ENCODE measurements around the gene CNOT10.
"Not testable (repeated sequence)": the region's sequence is repeated elsewhere in the genome, so short reads cannot be mapped to it uniquely, and the experiment has no call there.

CNOT10 gene, protein sequence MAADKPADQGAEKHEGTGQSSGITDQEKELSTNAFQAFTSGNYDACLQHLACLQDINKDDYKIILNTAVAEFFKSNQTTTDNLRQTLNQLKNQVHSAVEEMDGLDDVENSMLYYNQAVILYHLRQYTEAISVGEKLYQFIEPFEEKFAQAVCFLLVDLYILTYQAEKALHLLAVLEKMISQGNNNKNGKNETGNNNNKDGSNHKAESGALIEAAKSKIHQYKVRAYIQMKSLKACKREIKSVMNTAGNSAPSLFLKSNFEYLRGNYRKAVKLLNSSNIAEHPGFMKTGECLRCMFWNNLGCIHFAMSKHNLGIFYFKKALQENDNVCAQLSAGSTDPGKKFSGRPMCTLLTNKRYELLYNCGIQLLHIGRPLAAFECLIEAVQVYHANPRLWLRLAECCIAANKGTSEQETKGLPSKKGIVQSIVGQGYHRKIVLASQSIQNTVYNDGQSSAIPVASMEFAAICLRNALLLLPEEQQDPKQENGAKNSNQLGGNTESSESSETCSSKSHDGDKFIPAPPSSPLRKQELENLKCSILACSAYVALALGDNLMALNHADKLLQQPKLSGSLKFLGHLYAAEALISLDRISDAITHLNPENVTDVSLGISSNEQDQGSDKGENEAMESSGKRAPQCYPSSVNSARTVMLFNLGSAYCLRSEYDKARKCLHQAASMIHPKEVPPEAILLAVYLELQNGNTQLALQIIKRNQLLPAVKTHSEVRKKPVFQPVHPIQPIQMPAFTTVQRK

DNA sequence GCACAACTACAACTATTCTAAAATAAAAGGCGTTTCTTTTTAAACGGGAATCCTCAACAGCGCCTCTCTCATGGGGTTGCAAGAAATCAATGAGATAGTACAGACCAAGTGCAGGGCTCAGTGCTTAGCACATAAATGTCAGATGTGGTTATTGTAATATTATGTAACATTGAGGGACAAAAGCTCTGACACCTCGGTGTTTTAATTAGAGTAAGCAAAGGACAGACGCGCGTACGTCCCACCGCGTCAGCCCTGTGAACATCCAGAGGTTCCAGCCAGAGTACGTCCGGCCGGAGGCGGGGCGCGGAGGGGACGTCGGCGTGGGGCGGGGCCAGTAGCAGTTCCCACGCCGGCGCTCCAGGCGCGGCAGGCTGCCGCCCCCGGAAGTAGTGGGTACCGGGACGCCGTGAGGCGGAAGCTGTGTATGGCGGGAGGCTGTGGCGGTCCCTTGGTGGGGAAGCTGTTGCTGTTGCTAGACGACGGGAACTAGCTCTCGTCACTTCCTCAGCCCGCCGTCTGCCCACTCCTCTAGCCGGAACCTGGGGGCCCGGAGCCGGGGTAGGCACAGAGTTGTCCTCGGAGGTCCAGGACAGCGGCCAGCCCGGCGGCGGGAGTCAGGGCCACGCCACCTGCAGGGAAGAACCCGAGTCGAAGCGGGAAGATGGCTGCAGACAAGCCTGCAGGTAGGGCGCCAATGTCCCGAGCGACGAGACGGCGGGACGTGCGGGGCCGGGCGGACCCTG, at the start of gene CNOT10:
TSS of gene CNOT10 (plus strand) at position 389 of the 743 bp plus-strand sequence. CDS start at position 662, 273 bp downstream.
- peak; percentile 94 for DNase-seq (ENCODE audit: low read depth)

DNA sequence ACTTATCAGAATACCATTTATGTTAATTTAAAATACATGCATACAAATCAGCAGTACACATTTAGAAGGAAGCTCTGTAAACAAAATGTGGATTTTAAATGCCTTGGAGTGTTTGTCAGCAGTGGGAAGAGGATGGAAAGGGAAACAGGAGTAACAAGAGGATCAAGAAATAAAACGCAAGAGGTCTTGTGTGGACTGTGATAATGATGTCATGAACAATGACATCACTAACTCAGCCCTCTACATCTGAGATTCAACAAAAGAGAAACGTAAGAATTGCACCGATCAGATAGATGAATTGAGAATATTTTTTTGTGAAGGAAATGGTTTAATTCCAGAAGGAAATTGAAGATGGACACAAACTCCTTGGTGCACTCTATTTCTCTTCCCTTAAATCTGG, 44.0 kb upstream of the CNOT10 start:
- DNase-seq (ENCODE audit: low read depth), result no peak

DNA sequence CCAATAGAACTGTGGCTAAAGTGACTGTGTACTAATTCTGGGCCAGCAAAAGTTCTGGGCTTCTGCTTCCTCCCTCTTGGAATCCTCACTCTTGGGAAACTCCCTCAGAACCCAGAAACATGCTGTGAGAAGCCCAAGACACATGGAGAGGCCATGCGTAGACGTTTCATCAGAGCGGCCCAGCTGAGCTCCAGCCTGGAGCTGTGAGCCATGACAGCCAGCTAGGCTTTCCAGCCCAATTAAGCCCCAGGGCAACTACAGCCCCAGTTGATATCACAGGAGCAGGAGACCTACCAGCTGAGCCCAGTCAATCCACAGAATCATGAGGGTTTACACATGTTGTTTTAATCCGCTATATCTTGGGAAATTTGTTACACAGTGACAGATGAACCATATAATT, 43.6 kb upstream of the CNOT10 start:
- no peak for DNase-seq (ENCODE audit: low read depth)

DNA sequence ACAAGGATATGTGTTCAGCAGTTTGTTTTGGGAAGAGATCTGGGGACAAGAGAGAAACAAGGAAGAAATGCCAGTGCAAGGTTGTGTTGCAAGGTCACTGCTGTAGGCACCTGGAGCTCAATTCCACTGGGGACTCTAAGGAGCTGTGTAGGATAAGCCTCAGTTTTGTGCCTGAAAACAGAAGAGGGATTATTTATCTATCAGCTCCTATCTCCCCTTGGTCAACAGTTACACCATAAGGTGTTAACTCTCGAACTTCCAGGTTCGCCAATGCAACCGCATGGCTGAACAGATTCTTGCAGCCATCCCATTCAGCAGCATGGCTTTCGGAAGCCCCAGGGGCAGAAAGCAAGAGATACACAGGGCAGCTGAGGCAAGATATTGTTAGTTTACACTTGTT, 41.6 kb upstream of the CNOT10 start:
- no peak for DNase-seq (ENCODE audit: low read depth)

DNA sequence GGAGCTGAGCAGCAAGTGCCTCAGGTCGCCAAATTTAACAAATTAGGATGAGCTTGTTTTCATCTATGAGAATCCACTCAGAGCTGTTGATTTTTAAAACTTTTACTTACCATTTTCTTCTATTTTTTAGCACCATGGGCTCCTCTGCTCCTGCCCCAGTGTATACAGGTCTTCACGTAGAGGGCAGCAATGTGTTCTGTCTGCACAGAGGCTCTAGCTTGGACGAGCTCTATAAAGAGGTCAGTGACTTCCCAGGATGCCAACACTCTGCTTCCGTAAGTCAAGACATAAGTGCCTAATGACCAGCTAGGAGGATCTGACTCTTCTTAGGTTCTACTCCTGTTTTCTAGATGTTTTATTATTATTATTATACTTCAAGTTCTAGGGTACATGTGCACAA, 41.2 kb upstream of the CNOT10 start:
- DNase-seq (ENCODE audit: low read depth), result no peak

DNA sequence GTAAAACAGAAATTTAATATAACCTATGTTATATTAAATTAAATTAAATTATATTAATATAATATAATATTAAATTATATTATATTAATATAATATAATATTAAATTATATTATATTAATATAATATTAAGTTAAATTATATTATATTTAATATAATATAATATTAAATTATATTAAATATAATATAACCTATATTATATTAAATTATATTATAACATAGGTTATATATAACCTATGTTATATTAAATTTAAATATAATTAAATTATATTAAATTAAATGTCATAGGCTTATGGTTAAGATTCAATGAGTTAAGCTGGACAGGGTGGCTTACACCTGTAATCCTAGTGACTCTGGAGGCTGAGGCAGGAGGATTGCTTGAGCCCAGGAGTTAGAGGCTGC, 40.6 kb upstream of the CNOT10 start:
- DNase-seq (ENCODE audit: low read depth), result no peak

DNA sequence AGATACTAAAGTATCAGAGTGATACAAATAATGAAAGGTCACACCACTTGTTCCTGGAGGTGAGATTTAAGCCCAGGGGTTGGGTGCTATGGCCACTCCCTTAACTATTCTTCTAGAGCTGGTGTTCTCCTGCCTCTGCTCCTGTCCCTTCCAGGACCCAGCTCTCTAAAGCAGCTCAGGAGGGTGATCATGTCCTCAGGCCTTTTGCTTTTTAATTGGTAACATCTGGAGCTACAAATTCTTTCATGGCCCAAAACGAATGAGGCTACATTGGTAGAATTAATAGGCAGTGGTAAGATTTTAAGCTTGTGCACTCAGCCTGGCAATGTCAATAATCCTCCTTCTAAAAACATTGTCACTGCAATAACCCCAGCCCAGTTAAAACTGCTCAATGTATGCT, 38.2 kb upstream of the CNOT10 start:
- DNase-seq (ENCODE audit: low read depth), result no peak

DNA sequence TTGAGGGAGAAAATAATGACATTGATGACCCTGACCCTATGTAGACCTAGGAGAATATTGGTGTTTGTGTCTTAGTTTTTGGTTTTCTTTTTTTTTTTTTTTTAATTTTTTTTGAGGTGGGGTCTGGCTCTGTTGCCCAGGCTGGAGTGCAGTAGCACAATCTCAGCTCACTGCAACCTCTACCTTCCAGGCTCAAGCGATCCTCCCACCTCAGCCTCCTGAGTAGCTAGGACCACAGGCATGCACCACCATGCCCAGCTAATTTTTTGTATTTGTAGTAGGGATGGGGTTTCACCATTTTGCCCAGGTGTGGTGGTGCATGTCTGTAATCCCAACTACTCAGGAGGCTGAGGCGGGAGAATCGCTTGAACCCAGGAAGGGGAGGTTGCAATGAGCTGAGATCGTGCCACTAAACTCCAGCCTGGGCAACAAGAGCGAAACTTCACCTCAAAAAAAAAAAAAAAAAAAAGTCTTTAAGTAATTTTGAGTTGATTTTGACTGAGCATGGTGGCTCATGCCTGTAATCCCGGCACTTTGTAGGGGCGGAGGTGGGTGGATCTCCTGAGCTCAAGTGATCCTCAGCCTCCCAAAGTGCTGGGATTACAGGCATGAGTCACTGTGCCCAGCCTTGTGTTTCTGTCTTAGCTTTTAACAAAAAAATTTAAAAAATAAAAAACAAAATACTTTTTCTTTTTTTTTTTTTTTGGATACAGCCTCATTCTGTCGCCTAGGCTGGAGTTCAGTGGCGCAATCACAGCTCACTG, 32.5 kb upstream of the CNOT10 start:
- not testable (repeated sequence) for DNase-seq (ENCODE audit: low read depth)

DNA sequence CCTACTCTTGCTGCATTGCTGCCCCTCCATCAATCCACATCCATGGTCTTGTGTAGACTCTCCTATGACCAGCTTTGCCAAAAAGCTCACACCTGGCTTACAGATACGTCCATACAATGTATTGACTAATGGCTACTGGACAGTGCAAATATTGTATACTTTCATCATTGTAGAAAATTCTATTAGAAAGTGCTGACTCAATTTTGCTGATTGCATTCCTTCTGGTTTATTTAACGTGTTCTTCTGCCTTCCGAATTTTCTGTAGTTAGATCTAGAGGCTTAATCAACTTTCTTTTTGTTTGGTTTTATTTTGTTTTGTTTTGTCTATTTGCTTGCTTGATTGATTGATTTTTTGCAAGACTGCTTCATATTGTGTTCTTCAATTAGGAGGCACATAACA, 29.8 kb upstream of the CNOT10 start:
- no peak for DNase-seq (ENCODE audit: low read depth)

DNA sequence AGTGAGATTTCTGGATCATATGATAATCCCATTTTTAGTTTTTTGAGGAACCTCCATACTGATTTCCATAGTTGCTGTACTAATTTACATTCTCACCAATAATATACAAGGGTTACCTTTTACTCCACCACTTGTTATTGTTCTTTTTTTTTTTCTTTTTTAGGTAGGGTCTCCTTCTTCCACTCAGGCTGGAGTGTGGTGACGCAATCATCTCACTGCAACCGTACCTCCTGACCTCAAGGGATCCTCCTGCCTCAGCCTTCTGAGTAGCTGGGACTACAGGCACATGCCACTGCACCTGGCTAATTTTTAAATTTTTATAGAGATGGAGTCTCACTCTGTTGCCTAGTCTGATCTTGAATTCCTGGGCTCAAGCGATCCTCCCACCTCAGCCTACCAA, 24.4 kb upstream of the CNOT10 start:
- DNase-seq (ENCODE audit: low read depth), result no peak

DNA sequence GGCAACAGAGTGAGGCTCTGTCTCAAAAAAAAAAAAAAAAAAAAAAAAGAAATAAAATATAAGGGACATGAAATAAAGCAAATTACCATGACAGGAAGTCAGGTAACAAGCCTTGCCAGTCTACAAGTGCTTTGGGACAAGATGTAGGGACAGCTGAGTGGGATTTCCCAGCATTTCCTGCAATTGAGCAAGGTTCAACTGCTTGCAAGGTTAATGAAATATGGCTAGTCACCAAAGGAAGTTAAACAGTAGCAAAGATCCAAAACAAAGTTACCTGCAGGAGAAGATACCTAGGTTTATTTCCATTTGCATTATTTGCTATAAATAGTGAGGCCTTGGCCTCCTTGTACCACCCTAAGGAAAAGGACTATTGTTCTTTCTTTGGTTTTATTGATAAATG, 22.3 kb upstream of the CNOT10 start:
- no peak for DNase-seq (ENCODE audit: low read depth)

DNA sequence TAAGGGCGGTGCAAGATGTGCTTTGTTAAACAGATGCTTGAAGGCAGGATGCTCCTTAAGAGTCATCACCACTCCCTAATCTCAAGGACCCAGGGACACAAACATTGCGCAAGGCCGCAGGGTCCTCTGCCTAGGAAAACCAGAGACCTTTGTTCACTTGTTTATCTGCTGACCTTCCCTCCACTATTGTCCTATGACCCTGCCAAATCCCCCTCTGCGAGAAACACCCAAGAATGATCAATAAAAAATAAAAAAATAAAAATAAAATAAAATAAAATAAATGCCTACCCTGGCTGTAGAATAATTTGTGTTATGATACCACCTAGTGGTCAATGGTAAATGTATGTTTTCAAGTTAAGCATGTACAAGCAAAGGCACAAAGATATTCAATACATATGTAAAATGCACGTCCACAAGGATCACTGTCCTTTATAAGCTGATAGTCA, 20.3 kb upstream of the CNOT10 start:
- peak; percentile 43 for DNase-seq (ENCODE audit: low read depth)

DNA sequence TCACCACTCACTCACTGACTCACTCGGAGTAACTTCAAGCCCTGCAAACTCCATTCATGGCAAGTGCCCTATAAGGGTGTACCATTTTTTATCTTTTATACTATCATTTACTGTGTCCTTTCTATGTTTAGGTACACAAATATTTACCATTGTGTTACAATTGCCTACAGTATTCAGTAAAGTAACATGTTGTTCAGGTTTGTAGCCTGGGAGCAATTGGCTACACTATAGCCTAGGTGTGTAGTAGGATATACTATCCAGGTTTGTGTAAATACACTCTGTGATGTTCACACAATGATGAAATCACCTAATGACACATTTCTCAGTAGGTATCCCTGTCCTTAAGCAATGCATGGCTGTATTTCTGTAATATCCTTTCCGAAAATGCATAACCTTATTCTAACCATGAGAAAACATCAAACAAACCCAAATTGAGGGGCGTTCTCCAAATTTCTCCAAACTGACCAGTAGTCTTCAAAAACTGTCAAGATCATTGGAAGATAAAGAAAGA, 17.9 kb upstream of the CNOT10 start:
- DNase-seq (ENCODE audit: low read depth), result no peak

DNA sequence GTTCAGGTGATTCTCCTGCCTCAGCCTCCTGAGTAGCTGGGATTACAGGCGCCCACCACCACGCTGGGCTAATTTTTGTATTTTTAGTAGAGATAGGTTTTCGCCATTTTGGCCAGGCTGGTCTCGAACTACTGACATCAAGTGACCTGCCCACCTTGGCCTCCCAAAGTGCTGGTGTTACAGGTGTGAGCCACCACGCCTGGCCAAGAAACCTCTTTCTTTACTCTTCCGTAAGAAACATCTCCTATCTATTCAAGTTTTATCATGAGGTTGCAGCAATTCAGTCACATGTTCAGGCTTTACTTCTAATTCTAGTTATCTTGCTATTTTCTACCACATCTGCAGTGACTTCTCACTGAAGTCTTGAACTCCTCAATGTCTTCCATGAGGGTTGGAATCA, 15.8 kb upstream of the CNOT10 start:
- DNase-seq (ENCODE audit: low read depth), result not testable (repeated sequence)

DNA sequence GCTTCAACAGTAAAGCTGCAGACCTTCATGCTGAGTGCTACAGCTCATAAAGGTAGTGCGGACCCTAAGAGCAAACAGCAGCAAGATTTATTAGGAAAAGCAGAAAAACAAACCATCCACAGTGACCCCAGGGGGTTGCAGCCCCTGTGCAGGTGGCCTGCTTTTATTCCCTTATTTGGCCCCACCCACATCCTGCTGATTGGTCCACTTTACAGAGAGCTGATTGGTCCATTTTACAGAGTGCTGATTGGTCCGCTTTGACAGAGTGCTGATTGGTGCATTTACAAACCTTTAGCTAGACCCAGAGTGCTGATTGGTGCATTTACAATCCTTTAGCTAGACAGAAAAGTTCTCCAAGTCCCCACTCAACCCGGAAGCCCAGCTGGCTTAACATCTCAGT, 11.3 kb upstream of the CNOT10 start:
- DNase-seq (ENCODE audit: low read depth), result not testable (repeated sequence)

DNA sequence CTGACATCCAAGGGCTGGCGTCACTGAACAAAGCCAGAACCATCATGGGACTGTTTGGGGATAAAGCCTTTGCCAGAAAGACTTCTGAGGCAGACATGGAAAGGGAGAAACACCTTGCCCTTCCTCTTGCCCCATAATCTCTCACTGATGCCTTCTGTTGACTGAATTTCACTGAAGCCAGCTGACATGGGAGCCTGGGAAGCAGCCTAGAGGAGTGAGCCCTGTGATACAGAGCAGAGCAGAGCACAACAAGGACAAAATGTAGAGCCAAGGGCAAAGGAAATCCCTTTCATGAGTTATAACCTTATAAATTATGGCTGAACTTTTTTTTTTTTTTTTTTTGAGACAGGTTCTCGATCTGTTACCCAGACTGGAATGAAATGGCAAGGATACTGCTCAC, 9.8 kb upstream of the CNOT10 start:
- DNase-seq (ENCODE audit: low read depth), result no peak

DNA sequence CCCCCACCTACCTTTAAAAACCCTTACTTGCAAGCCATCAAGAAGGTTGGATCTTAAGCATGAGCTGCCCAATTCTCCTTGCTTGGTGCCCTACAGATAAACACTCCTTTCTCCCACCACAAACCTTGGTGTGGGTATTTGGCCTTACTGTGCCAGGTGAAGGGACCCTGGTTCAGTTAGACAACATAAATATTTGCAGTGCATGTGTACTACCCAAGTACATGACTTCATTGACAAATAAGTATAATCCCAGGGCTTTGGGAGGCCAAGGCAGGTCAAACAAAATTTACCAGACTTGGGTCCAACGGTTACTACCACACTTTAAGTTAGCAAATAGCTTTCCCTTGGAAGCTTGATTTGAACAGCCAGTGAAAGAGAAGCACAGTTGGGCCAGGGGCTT, 9.3 kb upstream of the CNOT10 start:
- DNase-seq (ENCODE audit: low read depth), result no peak

DNA sequence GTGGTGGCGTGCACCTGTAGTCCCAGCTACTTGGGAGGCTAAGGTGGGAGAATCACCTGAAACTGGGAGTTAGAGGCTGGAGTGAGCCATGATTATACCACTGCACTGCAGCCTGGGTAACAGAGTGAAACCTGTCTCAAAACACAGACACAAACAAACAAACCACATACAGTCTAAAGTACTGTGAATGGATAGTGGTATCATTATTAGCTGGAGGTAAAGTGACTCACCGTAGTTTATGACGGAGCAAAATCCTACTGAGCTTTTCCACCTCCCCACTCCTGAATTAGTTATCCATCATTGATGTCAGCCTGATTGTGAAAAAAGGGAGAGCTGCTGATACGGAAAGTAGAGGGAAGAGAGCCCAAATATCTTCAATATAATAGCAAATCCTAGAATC, 3.2 kb upstream of the CNOT10 start:
- no peak for DNase-seq (ENCODE audit: low read depth)

DNA sequence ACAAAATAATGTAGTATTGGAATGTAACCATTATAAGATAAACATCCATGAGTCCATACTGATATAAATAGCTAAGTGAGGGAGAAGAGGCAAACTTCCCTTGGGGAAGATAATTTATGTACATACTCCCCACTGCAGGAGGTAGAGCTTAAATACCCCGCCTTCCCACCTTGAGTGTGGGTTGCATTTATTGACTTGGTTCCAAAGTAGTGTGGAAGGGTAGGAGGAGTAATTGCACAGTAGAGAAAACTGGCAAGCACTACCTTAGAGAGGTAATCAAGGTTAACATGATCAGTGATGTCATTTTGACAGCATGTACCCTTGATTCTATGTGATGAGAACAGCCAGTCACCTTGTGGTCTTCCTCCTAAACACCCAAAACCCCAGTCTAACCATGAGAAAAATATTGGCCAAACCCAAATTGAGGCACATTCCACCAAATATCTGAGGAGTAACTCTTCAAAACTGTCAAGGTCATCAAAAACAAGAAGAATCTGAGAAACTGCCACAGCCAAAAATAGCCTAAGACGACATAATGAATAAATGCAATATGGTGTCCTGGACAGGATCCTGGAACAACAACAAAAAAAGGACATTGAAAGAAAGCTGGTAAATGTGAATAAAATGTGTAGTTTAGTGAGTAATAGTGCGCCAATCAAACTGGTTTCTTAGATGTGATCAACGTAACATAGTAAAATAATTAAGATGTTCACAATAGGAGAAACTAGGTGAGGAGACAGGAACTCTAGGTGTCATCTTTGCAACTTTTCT, 774 bp upstream of the CNOT10 start:
- peak; percentile 9 for DNase-seq (ENCODE audit: low read depth)

DNA sequence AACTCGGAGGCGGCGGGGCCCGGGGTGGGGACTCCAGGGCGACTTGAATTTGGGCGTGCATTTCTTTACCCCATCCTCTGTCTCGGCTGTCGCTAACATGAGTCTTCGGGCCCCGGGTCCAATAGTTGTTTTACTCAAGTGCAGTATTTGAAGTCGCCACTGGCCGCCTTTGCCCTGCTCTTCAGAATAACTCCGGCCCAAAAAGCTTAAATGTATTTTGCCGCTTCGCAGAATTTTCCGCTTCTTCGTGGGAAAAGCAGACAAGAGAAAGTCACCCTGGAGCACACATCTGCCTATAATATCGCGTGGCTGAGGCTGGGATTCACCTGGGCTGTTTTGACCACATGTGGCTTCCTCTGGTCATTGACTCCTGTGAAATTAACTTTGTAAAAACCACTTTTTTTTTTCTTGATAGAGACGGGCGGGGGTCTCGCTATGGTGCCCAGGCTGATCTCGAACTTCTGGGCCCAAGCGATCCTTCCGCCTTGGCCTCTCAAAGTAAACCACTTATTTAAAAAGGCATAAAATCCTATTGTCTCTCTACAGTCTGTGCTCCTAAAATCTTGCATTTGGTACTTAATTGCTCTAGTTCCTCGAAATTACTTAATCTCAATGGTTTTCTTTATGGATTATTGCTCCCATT, 676 bp downstream of the CNOT10 start:
- DNase-seq (ENCODE audit: low read depth), result peak; percentile 44

All from iris pigment epithelial cell (primary cell).